ENCODE data around the gene ABCB10.

- TF ChIP-seq CTCF (IDR thresholded peaks at IDR 0.05; ENCODE audit: low read depth, low read length) (no peak), POLR2A (IDR thresholded peaks at IDR 0.05; ENCODE audit: extremely low read depth, insufficient read length) (no peak)
These were observed 79.7 kb downstream of the ABCB10 start for GRCh38 chr1:229478852-229479251.

Data from NB4 (cell line).